Measurements from ENCODE around the gene CLIP2. TPM values are rescaled to one million over a fixed set of nuclear protein-coding genes. Genes with fewer than 3 reads are reported as not detected.

CLIP2 gene
- 12.0 and 24.4 TPM in 2 replicates for total RNA-seq

DNA sequence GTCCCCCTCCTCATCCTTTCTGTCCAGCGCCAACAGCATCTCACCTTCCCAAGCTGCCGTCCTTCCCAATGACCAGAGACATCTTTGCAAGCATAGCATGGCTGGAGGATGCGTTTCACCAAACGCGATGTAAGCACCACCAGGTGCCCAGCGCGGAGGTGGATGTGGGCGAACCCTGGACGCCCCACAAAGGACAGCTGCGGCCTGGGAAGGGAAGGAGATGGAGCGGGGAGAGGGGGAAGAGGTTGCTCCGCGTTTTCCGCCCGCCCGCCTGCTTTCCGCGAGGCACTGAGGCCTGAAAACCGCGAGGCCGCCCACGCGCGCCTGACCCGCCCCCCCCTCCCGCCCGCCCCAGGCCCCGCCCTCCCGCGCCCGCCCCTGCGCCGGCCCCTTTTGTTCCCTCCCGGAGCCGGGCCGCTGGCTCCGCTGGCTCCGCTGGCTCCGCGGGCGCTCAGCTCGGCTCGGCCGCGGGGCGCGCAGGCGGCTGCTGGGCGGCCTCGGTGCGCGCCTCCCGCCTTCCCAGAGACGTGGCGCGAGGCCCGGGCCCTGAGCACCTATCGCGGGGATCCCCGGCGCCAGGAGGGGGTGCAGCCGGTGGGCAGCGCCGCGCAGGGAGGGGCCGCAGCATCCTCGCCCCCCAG lies at the start of gene CLIP2:
Gene CLIP2 (plus strand): TSS at position 390 of the 641 bp plus-strand sequence. CDS start 28,140 bp downstream, outside the sequence.

DNA sequence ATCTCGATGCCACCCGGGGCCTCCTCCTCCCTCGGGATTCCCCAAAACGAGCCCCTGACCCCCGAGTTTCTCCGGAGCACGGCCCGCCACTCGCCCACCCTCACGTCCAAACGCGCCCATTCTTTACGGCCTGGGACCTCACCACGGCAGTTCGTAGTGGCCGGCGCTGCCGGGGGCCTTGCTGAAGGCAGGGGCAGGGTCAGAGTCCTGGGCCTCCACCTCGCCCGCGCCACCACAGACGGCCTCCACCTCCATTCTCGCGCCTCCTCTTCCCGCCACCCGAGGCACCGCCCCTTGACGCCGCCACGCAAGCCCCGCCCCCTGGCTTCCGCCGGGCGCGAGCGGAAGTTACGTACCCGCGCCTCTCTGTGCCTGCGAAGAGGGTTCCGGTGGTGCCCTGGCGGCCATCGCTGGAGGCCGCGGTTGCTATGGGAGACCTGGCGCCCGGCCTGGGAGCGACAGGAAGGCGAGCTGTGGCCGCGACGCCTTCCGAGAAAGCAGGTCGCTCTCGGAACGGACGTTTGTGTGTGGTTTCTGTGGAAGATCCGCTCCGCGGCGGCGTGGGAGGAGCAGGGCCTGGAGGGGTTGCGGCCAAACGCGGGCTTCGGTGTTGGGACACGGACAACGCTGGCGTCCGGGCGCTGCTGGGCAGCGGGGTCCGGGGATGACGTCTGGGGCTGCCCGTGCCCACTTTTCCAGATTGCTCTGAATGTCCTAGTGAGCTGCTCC lies 34.9 kb upstream of the CLIP2 start, which contains the start of gene RFC2:
Gene RFC2 (minus strand): TSS at position 271 of the 729 bp plus-strand sequence. CDS start 16 bp downstream, at position 255.

DNA sequence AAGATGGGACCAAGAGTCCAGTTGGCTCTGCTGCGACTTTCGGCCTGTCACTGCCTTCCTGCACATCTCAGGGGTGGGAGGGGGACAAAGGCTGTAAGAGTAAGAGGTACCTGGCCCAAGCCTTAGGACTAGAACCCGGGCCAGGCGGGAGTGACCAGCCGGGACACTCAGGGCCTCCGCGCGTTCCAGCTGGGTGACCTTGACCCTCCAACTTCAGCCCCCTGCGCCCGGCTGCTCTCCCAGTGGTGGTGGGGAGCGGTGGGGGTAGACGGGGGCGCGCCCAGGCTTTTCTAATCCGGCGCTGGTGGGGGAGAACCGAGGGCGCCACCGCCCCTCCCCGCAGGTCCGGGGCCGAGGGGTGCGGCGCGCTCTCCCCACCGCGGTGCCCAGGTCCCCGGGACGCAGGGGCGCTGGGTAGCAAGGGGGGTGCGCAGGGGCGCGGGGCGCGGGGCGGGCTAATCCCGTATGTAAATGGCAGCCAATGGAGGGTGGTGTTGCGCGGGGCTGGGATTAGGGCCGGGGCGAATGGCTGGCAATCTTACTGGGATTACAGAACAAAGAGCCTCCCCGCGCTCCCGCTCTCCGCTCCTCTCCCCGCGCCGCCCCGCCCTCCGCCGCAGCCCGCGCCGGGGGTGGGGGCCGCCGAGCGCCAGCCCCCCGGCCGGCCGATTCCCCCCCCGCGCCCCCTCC lies 164.3 kb downstream of the CLIP2 start, which contains the start of gene GTF2IRD1:
Gene GTF2IRD1 (plus strand): TSS at position 585 of the 690 bp plus-strand sequence. CDS start 54,175 bp downstream, outside the sequence.

Other genes with a start within 250 kb of the CLIP2 start
- gene LIMK1, start 205.6 kb upstream of the CLIP2 start, total RNA-seq: 11.6 and 48.8 TPM in 2 replicates
- gene EIF4H, start 115.1 kb upstream of the CLIP2 start, total RNA-seq: 399 and 460 TPM in 2 replicates
- 0.36 and 1.4 TPM in 2 replicates for gene LAT2, start 79.4 kb upstream of the CLIP2 start, total RNA-seq
- gene RFC2, start 35.0 kb upstream of the CLIP2 start, total RNA-seq: 13.2 and 13.3 TPM in 2 replicates
- 22.2 and 35.3 TPM in 2 replicates for gene GTF2IRD1, start 164.5 kb downstream of the CLIP2 start, total RNA-seq

Data from nasal cavity respiratory epithelium epithelial cell of viscerocranial mucosa (primary cell).